Endometrial microvascular endothelial cells (primary cell): Measurements from ENCODE around the gene TIMD4. TPM values are rescaled to one million over a fixed set of nuclear protein-coding genes. Genes with fewer than 3 reads are reported as not detected.
"Not testable (repeated sequence)": the region's sequence is repeated elsewhere in the genome, so short reads cannot be mapped to it uniquely, and the experiment has no call there.

Experiments
- in situ Hi-C: cut with HindIII; loops from 2 replicates; pipeline ENCODE4 v1.10.0; 2017; ENCODE audit warnings: low sequenced_read_pairs, low pct_unique_long_range_greater_than_20kb; ENCODE audit errors: inconsistent ontology term
- total RNA-seq: library from RNA; depleted of rRNA; stranded (reverse); fragments of >200 nt; gene quantifications from one replicate; pipeline ENCODE4 v1.2.3, GENCODE V29; 2015; ENCODE audit errors: inconsistent ontology term

Gene TIMD4
- total RNA-seq, 1 donor from 2014 or later, result not detected

DNA sequence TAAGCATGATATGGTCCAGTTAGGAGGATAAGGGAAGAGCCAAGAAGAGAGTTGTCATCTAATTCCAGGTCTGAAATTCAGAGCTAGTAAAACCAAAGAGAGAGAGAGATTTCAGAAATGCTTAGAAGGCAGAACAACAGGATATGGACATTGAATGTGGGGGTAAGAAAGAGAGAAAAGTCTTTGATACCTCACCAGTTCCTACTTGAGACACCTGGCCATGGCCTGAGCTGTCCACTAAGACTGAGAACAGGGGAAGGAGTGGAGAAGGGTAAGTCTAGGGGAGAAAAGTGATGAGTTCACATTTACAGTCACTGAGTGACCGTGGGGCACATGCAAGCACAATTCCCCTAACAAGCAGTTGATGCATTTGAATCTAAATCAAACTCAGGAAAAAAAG, 35.5 kb downstream of the TIMD4 start:
- in situ Hi-C loops, result no loop called here

DNA sequence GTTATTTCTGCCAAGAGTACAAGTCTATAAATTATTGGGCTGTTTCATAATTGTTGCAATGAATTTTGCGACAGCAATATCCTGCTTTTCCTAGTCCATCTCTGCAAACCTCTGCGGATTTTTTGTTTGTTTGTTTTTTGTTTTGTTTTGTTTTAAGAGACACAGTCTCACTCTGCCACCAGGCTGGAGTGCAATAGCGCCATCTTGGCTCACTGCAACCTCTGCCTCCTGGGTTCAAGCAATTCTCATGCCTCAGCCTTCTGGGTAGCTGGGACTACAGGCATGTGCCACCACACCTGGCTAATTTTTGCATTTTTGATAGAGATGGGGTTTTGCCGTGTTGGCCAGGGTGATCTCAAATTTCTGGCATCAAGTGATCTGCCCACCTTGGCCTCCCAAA, 37.3 kb downstream of the TIMD4 start:
- in situ Hi-C loops, result not testable (repeated sequence)

- in situ Hi-C loops, result no loop called here
These were observed 40.7 kb downstream of the TIMD4 start for GRCh38 chr5:156922207-156922792.

DNA sequence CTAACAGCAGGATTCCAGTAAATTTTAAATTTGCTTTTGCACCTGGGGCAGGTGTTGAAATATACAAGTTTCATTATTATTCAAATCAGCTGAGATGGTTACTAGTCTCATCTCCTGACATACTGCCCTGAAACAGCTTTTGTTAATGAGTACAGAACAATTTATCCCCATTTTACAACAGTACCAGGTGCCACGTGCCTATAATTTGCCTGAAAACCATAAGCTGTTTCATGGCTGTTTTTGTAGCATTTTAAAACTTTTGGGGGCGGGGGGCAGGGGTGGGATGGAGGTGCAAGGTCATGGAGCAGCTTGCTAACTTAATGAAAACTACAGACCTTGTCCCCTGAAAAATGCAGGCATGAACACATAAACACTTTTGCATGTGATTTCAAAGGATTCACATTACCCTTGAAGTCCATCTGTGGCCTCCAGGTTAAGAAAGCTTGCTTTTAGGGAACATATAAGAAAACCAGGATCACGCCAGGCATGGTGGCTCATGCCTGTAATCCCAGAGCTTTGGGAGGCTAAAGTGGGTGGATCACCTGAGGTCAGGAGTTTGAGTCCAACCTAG, 42.1 kb downstream of the TIMD4 start:
- in situ Hi-C loops, result no loop called here

GRCh38 chr5:156920042-156920860, 42.8 kb downstream of the TIMD4 start:
- in situ Hi-C loops, result no loop called here

DNA sequence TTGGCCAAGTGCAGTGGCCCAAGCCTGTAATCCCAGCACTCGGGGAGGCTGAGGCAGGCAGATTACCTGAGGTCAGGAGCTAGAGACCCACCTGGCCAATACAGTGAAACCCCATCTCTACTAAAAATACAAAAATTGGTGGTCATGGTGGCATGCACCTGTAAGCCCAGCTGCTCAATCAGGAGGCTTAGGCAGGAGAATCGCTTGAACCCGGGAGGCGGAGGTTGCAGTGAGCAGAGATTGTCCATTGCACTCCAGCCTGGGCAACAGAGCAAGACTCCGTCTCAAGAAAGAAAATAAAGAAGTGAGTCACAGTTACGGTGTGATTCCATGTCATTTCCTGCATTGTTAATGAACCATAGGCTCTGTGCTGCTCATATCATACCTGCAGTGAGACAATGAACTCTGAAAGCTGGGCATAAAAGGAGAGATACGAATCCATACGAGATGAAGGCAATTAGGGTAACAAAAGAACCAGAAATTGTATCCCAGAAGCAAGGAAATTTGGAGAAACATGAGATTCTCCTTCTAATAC, 44.6 kb downstream of the TIMD4 start:
- in situ Hi-C loops, result no loop called here

DNA sequence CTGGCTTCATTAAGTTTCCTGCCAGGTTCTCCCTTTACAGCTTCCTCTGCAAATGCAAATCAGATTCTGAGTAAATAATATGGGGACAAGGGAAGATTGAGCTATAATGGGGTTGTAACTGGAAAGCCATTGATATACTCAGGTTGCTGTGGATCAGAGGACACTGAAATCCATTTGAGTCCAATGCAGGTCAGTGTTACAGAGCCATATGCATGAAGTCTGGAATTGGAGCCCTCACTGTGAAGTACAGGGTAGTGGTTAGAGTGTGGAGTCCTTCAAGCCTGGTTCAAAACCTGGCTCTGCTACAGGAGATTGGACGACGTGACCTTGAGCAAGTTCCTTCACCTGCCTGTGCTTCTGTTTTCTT, 48.7 kb downstream of the TIMD4 start:
- in situ Hi-C loops, result no loop called here

DNA sequence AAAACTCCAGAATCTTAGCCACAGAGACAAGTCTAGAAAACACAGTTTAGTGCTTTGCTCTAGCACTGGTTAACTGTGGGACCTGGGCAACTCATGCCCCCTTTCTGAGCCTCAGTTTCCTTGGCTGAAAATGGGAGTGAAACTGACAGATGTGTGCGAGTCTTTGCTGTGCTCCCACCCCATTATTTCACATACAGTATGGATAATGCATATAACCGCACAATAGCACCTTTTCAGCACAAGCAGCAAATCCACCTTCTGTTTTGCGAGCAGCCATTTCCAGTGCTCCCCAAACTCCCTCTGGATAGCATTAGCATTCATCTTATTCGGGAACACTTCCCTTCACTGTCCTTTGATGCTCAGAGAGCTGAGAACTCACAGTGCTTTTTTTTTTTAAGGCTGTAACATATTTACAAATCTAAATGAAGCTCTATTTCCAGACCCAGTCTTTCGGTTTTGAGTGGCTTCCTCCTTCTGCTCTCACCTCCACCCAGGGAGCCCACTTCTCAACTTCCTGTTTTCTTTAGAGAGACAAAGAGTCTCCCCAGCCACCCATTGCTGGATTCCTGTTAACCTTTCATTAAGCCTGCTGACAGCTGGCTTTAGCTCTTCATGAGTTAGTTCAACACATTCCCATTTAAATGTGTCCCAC, 49.2 kb downstream of the TIMD4 start:
- in situ Hi-C loops, result no loop called here

DNA sequence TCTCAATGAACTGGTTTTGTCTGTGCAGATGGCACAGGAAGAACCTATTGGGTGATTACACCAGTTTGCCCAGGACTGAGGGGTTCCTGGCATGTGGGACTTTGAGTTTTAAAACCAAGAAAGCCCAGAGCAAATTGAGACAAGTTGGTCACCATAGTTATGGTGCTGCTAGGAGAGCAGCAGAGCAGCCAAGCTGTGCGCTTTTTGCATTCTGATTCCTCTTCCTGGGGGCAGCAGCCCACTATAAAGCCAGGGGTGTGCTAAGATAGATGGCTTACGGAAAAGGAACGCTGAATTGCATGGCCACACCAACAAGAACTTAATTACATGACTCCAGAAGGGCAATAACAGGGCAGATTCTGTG, 49.7 kb downstream of the TIMD4 start:
- in situ Hi-C loops, result no loop called here

DNA sequence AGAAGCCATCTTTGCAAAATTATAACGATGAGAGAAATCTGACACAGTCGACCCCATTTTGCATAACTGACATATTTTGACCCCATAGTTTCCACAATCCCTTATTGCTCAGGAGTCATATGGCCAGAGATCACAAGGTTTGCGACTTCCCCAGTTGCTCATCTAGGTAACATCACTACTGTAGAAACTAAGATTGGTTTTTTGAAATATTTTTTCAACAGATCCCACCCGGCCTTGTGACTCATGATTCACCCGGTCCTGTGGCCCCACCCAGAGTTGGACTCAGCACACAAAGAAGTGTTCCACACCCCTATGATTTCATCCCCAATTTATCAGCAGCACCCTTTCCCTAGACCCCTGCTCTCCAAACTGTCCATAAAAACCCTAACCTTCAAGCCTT, 50.2 kb downstream of the TIMD4 start:
- in situ Hi-C loops, result no loop called here

- in situ Hi-C loops, result no loop called here
These were observed 53.8 kb downstream of the TIMD4 start for GRCh38 chr5:156909180-156909579.

- in situ Hi-C loops, result no loop called here
These were observed 55.4 kb downstream of the TIMD4 start for GRCh38 chr5:156907667-156908066.

GRCh38 chr5:156906807-156907206, 56.2 kb downstream of the TIMD4 start:
- in situ Hi-C loops, result no loop called here

GRCh38 chr5:156896546-156896945, 66.5 kb downstream of the TIMD4 start:
- in situ Hi-C loops, result no loop called here

GRCh38 chr5:156893517-156893916, 69.5 kb downstream of the TIMD4 start:
- in situ Hi-C loops, result no loop called here

DNA sequence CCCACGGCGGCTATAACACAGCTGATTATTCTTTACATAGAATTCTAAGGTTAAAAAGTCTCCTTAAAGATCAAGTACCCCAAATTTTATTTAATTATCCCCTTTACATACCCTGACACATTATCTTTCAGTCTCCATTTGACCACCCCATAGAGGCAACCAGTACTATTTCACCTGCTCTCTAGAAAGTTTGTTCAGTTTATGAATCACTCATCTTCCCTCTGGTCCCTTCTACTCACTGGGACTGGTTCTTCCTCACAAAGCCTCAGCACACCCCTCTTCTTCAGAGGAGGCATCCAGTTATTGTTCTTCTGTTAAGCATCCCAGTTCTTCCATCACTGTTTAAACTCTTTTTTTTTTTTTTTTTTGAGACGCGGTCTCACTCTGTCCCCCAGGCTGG, 70.2 kb downstream of the TIMD4 start:
- in situ Hi-C loops, result no loop called here

- in situ Hi-C loops, result no loop called here
These were observed 70.8 kb downstream of the TIMD4 start for GRCh38 chr5:156892223-156892622.

DNA sequence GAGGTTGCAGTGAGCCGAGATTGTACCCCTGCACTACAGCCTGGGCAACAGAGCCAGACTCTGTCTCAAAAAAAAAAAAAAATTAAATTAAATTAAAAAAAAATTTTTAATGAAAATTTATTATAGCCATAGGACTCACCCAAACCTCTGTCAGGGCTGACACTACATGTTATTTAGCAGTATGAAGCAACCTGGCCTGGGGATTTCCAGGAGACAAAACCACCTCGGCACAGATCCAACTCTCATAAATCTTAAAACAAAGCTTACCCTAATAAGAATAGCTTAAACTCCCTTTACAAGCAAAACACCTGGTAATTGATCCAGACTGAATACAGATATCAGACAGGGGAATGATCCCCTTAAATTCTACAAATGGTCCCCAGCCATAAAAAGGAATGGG, 74.5 kb downstream of the TIMD4 start:
- in situ Hi-C loops, result no loop called here

GRCh38 chr5:156883316-156883875, 79.6 kb downstream of the TIMD4 start:
- in situ Hi-C loops, result no loop called here
